Activated CD4-positive, alpha-beta T cell treated with anti-CD3 and anti-CD28 coated beads for 48 hours (primary cell): Measurements from ENCODE around the gene LYZL2.

Source experiments
- DNase-seq: peaks from one replicate; pipeline ENCODE4 v3.0.0-alpha.2; 2020

Gene LYZL2

GRCh38 chr10:30589441-30589840 lies 40.1 kb downstream of the LYZL2 start:
- DNase-seq, result no peak

GRCh38 chr10:30587522-30588031 lies 42.0 kb downstream of the LYZL2 start:
- DNase-seq, result no peak

GRCh38 chr10:30586828-30587227 lies 42.7 kb downstream of the LYZL2 start:
- no peak for DNase-seq

- DNase-seq, result no peak
These were observed 45.7 kb downstream of the LYZL2 start for GRCh38 chr10:30583778-30584415.

GRCh38 chr10:30581779-30582380 lies 47.7 kb downstream of the LYZL2 start:
- DNase-seq, result peak; percentile 28

- no peak for DNase-seq
These were observed 48.9 kb downstream of the LYZL2 start for GRCh38 chr10:30580676-30581075.

GRCh38 chr10:30580241-30580640 lies 49.3 kb downstream of the LYZL2 start:
- no peak for DNase-seq

GRCh38 chr10:30579574-30579973 lies 50.0 kb downstream of the LYZL2 start:
- no peak for DNase-seq

GRCh38 chr10:30577048-30577447 lies 52.5 kb downstream of the LYZL2 start:
- DNase-seq, result no peak

GRCh38 chr10:30576641-30577040 lies 52.9 kb downstream of the LYZL2 start:
- no peak for DNase-seq

- DNase-seq, result no peak
These were observed 55.1 kb downstream of the LYZL2 start for GRCh38 chr10:30574432-30574796.

GRCh38 chr10:30573721-30574431 lies 55.7 kb downstream of the LYZL2 start:
- no peak for DNase-seq

GRCh38 chr10:30565449-30565848 lies 64.1 kb downstream of the LYZL2 start:
- no peak for DNase-seq

- DNase-seq, result peak; percentile 60
These were observed 66.8 kb downstream of the LYZL2 start for GRCh38 chr10:30562787-30563186.
